CD4-positive, alpha-beta T cell (primary cell): ENCODE results near the gene SLC30A1. TPM values are rescaled to one million over a fixed set of nuclear protein-coding genes. Genes with fewer than 3 reads are reported as not detected.
A peak's percentile ranks its signal among the peaks of the same experiment; 100 is the strongest.

ENCODE experiments used
- ATAC-seq: fragments of 200-7000 bp; cut with Tn5 transposase; one replicate; pipeline ENCODE4 v1.10.0; 2022; ENCODE audit warnings: mild to moderate bottlenecking; ENCODE audit not compliant: poor library complexity
- CTCF ChIA-PET: fragments of 350-600 bp; sonication (Branson Sonifier 250); formaldehyde crosslinking; loops from one replicate; lab custom pipeline; 2021; ENCODE audit warnings: antibody characterized with exemption, inconsistent platforms; lab: Charles Lee
- POLR2A ChIA-PET: fragments of 350-600 bp; sonication (Branson Sonifier 250); formaldehyde crosslinking; loops from one replicate; lab custom pipeline; 2021; ENCODE audit warnings: antibody characterized with exemption, inconsistent platforms; lab: Charles Lee
- DNase-seq, 14 experiments: peaks; one replicate each; pipeline ENCODE4 v3.0.0-alpha.2; 2013 to 2020; ENCODE audit warnings: mixed read lengths in 2 of 14
- H3K27ac ChIP-seq, 2 donors: one replicate each; pipeline versions ENCODE4 v1.5.1 to v1.7.0; 2013; ENCODE audit warnings: low read length in 2 of 2, low read depth in 1 of 2, mild to moderate bottlenecking in 1 of 2
- H3K27me3 ChIP-seq, 2 experiments: 1 replicate in 1 of 2; 2 replicates in 1 of 2; pipeline versions ENCODE4 v1.6.1 to v1.7.0; 2013; ENCODE audit warnings: low read length in 2 of 2, control low read depth in 1 of 2, mild to moderate bottlenecking in 1 of 2, moderate library complexity in 1 of 2; ENCODE audit not compliant: insufficient read depth in 2 of 2, control insufficient read depth in 1 of 2
- H3K36me3 ChIP-seq: one replicate; pipeline ENCODE4 v1.6.1; 2013; ENCODE audit warnings: low read length, control low read depth; ENCODE audit not compliant: insufficient read depth
- H3K4me1 ChIP-seq: one replicate; pipeline ENCODE4 v1.6.1; 2013; ENCODE audit warnings: low read length, control low read depth; ENCODE audit not compliant: insufficient read depth
- H3K4me3 ChIP-seq: one replicate; pipeline ENCODE4 v1.5.1; 2013; ENCODE audit warnings: mild to moderate bottlenecking, low read length, moderate library complexity
- H3K9me3 ChIP-seq, 2 experiments: 1 replicate in 1 of 2; 2 replicates in 1 of 2; pipeline versions ENCODE4 v1.6.1 to v1.7.0; 2013; ENCODE audit warnings: low read length in 2 of 2, mild to moderate bottlenecking in 2 of 2, control low read depth in 1 of 2, moderate library complexity in 1 of 2; ENCODE audit not compliant: control insufficient read depth in 1 of 2, insufficient read depth in 1 of 2
- H3K27ac Mint-ChIP-seq: one replicate; pipeline ENCODE4 v1.8.0; 2020; ENCODE audit warnings: mixed read lengths
- H3K27me3 Mint-ChIP-seq: one replicate; pipeline ENCODE4 v1.8.0; 2021; ENCODE audit warnings: mixed read lengths
- H3K36me3 Mint-ChIP-seq: one replicate; pipeline ENCODE4 v1.8.0; 2021; ENCODE audit warnings: low read depth, mixed read lengths
- H3K4me1 Mint-ChIP-seq: one replicate; pipeline ENCODE4 v1.8.0; 2021; ENCODE audit warnings: low read depth, mixed read lengths
- H3K4me3 Mint-ChIP-seq: one replicate; pipeline ENCODE4 v1.8.0; 2020; ENCODE audit warnings: mild to moderate bottlenecking, mixed read lengths
- H3K9me3 Mint-ChIP-seq: one replicate; pipeline ENCODE4 v1.8.0; 2020; ENCODE audit warnings: mixed read lengths
- intact Hi-C, 2 experiments: fragments of 100-400 bp; cut with DNase I in 1 of 2; cut with micrococcal nuclease in 1 of 2; formaldehyde crosslinking; loops; one replicate each; pipeline versions ENCODE4 v1.15.1 to v1.9.0; 2023 to 2025; cut with DNase I, micrococcal nuclease
- total RNA-seq, 174 experiments: library from RNA in 2 of 174; stranded (reverse) in 2 of 174; gene quantifications; one replicate each; pipeline ENCODE4 v1.2.3 and lab custom pipeline; 2021 to 2026
- TF ChIP-seq, protein P1 (sequence below): fragments of 200-600 bp; IDR thresholded peaks from one replicate; pipeline ENCODE4 v1.8.0; 2022; ENCODE audit warnings: antibody characterized with exemption, mild to moderate bottlenecking

SLC30A1 gene
- total RNA-seq, 2 experiments from 2014 or later, result 6.0 TPM

DNA sequence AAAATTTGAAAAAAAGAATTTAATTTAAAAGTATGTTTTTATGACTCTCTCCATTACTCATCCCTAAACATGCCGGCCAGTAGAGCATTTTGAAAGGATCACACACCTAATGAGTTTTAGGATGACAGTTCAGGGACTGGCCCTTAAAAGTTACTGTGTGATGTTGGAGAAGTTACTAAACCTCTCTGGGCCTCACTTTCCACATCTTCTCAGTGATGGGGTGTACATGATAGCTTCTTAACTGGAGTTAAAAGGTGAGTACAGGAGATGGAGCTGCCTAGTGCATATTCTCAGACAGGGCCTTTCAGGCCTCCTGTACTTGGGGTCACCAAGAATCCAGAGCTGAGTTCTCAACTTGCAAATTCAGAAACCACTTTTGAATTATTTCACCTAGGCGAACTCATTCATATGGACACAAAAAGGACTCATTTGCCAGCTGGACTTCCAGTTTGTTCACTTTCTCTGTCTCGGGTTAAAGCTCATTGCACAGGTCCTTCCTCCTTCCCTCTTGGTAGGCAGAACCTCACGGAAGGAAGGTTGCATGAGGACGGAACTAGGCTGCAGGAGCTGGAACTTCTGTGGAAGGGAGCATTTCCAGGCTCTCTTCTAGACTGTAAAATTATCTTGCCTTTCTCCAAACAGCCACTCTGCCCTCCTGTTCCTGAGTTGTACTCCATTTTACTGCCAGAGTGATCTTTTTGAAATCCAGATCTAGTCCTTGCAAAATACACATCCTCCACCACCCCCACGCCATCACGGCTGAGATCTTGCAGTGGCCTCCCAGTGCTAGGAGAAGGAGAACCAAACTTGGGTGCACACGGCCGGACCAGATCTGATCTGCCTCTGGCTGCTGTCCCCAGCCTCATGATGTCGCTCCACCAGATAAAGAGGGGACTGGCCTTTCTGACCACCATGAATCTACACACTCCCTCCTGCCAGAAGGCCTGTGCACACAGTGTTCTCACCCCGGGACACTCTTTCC, 4.3 kb upstream of the SLC30A1 start:
- Histone ChIP-seq H3K27ac (no peak overlapping the region), H3K27me3 (no peaks in the 10 kb centered on the region), H3K36me3 (no peaks in the 10 kb centered on the region), H3K9me3 (no peaks in the 10 kb centered on the region), H3K4me1 (peaks cover 10% of the 10 kb centered on the region), H3K4me3 (no peak overlapping the region)
- CTCF ChIA-PET, result interaction anchor here (1.8 kb wide), 1 partner anchor 42 kb away, joined by 7 read pairs; no protein-coding TSS in a partner anchor
- Mint-ChIP-seq H3K27me3 (no peaks in the 10 kb centered on the region), H3K9me3 (no peaks in the 10 kb centered on the region), H3K27ac (no peak overlapping the region), H3K36me3 (no peaks in the 10 kb centered on the region), H3K4me3 (no peak overlapping the region), H3K4me1 (peaks cover 17% of the 10 kb centered on the region)
- intact Hi-C loops, result loop anchor here in 1 of 2 experiments (5.0 to 10.0 kb wide), 7 partner anchors 206 to 981 kb away; partner anchors contain the start of genes PPP2R5A, RCOR3 and TRAF5
- DNase-seq (no peak), ATAC-seq (no peak)
- POLR2A ChIA-PET, result interaction anchor here (0.5 to 0.9 kb wide), 2 partner anchors 24 to 71 kb away, joined by 3 to 4 read pairs; no protein-coding TSS in a partner anchor
- TF ChIP-seq, protein P1, sequence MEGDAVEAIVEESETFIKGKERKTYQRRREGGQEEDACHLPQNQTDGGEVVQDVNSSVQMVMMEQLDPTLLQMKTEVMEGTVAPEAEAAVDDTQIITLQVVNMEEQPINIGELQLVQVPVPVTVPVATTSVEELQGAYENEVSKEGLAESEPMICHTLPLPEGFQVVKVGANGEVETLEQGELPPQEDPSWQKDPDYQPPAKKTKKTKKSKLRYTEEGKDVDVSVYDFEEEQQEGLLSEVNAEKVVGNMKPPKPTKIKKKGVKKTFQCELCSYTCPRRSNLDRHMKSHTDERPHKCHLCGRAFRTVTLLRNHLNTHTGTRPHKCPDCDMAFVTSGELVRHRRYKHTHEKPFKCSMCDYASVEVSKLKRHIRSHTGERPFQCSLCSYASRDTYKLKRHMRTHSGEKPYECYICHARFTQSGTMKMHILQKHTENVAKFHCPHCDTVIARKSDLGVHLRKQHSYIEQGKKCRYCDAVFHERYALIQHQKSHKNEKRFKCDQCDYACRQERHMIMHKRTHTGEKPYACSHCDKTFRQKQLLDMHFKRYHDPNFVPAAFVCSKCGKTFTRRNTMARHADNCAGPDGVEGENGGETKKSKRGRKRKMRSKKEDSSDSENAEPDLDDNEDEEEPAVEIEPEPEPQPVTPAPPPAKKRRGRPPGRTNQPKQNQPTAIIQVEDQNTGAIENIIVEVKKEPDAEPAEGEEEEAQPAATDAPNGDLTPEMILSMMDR, result no peak

- H3K9me3 Mint-ChIP-seq, result no peaks in the 10 kb centered on the region
- intact Hi-C loops, result loop anchor here in 1 of 2 experiments (5.0 to 10.0 kb wide), 7 partner anchors 204 to 983 kb away; partner anchors contain the start of genes PPP2R5A, RCOR3 and TRAF5
Measured at GRCh38 chr1:211581526-211581925, 2.6 kb upstream of the SLC30A1 start.

DNA sequence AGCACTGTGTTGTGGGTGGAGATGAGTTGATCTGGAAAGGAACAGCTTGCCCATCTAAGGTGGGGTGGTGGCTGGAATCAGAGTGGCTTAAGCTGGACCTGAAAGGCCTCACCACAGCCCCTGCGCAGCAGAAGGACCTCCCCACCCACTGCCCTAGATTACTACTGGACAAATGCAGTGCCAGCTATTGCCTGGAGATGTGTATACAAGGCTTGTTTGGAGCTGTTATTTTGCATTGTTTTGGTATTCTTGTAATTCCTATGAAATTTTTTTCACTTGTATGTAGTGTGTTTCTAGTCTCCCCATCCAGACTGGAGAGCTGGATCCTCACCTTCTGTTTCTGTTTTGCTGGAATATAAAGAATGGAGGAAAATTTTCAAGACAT, 1.3 kb upstream of the SLC30A1 start:
- ATAC-seq (no peak), DNase-seq (peak in 1 of 14 experiments; percentile 13)
- intact Hi-C loops, result loop anchor here in 1 of 2 experiments (5.0 to 10.0 kb wide), 7 partner anchors 203 to 985 kb away; partner anchors contain the start of genes PPP2R5A, RCOR3 and TRAF5
- no peaks in the 10 kb centered on the region for H3K9me3 Mint-ChIP-seq
- peak overlapping the region; percentile 86 for H3K27ac Mint-ChIP-seq
- H3K4me3 ChIP-seq, result no peak overlapping the region
- H3K4me1 ChIP-seq, result peaks cover 19% of the 10 kb centered on the region
- H3K4me3 Mint-ChIP-seq, result peak overlapping the region; percentile 85
- H3K36me3 ChIP-seq, result peaks cover 8% of the 10 kb centered on the region
- no peaks in the 10 kb centered on the region for H3K9me3 ChIP-seq
- no peaks in the 10 kb centered on the region for H3K27me3 ChIP-seq
- no peak overlapping the region for H3K27ac ChIP-seq
- ChIA-PET POLR2A (interaction anchor here (1.0 to 2.9 kb wide), 3 partner anchors 10 to 322 kb away, joined by 3 to 16 read pairs (median 5); no protein-coding TSS in a partner anchor), CTCF (interaction anchor here (0.5 to 2.0 kb wide), 4 partner anchors 66 to 391 kb away, joined by 3 to 5 read pairs (median 4); no protein-coding TSS in a partner anchor)
- no peaks in the 10 kb centered on the region for H3K27me3 Mint-ChIP-seq
- H3K36me3 Mint-ChIP-seq, result peaks cover 14% of the 10 kb centered on the region
- TF ChIP-seq, protein P1, result no peak
- peaks cover 40% of the 10 kb centered on the region for H3K4me1 Mint-ChIP-seq

More at GRCh38 chr1:211581526-211581925, 2.6 kb upstream of the SLC30A1 start:
- no peaks in the 10 kb centered on the region for H3K27me3 ChIP-seq
- H3K4me1 ChIP-seq, result peaks cover 19% of the 10 kb centered on the region
- ATAC-seq (no peak), DNase-seq (no peak)
- ChIA-PET POLR2A (no interaction called here), CTCF (no interaction called here)
- TF ChIP-seq, protein P1, result no peak
- H3K36me3 ChIP-seq, result no peaks in the 10 kb centered on the region
- Mint-ChIP-seq H3K4me1 (peaks cover 28% of the 10 kb centered on the region), H3K27me3 (no peaks in the 10 kb centered on the region), H3K36me3 (peaks cover 6% of the 10 kb centered on the region), H3K4me3 (peak overlapping the region; percentile 54), H3K27ac (no peak overlapping the region)
- H3K27ac ChIP-seq, result no peak overlapping the region
- H3K4me3 ChIP-seq, result no peak overlapping the region
- no peaks in the 10 kb centered on the region for H3K9me3 ChIP-seq
